Measurements from ENCODE around the gene RBBP5.

Gene RBBP5

GRCh38 chr1:205133287-205133686 lies 11.5 kb upstream of the RBBP5 start:
- no peak for FAIRE-seq
- TF ChIP-seq TAF1 (IDR thresholded peaks at IDR 0.05; ENCODE audit: low read depth, low read length), result no peak
- no peak for TF ChIP-seq POLR2A (IDR thresholded peaks at IDR 0.05; ENCODE audit: low read depth, low read length)
- no peak for TF ChIP-seq POLR2AphosphoS5 (IDR thresholded peaks at IDR 0.05; ENCODE audit: low read depth, low read length)
- TF ChIP-seq PAX5 (IDR thresholded peaks at IDR 0.05; ENCODE audit: insufficient read depth, low read length, severe bottlenecking), result no peak
- no peak for TF ChIP-seq POU2F2 (IDR thresholded peaks at IDR 0.05; ENCODE audit: low read depth, low read length)
- no peak for TF ChIP-seq SPI1 (IDR thresholded peaks at IDR 0.05; ENCODE audit: low read depth, low read length)
- no peak for DNase-seq (ENCODE audit: insufficient read length, low spot score)

DNA sequence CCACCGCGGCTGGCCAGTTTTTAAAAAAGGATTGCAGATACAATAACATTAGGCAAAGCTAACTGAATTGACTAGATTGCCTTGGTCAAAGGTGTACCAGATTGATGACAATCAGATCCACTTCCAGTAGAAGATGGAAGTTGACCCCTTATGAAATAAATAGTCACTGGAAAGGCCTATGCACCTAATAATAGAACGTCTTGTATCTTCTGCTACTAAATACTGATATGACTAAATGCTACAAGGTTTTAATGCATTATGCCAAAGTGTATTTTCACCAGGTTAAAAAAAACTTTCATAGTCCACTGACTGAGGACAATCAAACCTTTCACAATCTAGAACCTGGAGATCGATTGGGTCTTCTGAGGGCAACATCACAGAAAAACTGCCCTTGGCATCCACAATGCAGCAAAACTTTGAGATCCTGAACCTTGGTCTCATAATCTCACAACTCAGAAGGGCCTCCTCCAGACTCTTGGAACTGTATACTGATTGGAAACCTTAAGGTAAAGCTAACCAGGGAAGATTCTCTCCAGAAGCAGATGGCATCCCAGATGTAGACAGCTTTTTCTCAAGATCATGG lies 7.8 kb upstream of the RBBP5 start:
- DNase-seq (ENCODE audit: insufficient read length, low spot score) (no peak), FAIRE-seq (no peak)
- TF ChIP-seq POLR2AphosphoS5 (IDR thresholded peaks at IDR 0.05; ENCODE audit: low read depth, low read length), result no peak
- TF ChIP-seq POU2F2 (IDR thresholded peaks at IDR 0.05; ENCODE audit: low read depth, low read length), result no peak
- no peak for TF ChIP-seq POLR2A (IDR thresholded peaks at IDR 0.05; ENCODE audit: low read depth, low read length)
- TF ChIP-seq TAF1 (IDR thresholded peaks at IDR 0.05; ENCODE audit: low read depth, low read length), result no peak
- TF ChIP-seq SPI1 (IDR thresholded peaks at IDR 0.05; ENCODE audit: low read depth, low read length), result no peak
- TF ChIP-seq PAX5 (IDR thresholded peaks at IDR 0.05; ENCODE audit: insufficient read depth, low read length, severe bottlenecking), result no peak

DNA sequence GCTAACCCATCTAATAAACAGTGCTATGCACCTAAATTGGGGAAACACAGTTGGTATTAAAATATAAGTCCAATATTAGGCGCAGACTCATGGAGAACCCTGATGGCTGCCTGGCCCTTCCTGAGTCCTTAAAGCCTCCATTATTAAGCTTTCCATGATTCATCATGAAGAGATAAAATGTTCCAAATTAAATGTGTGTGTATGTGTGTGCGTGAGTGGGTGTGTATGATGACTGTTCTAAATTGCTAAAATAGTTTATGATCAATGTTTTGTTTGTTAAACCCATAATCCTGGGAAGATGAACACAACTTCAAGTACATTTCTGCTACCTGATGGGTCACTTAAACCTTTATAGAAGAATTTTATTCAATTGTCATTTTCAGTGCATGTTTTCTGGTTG lies 6.3 kb upstream of the RBBP5 start:
- FAIRE-seq (no peak), DNase-seq (ENCODE audit: insufficient read length, low spot score) (no peak)
- TF ChIP-seq PAX5 (IDR thresholded peaks at IDR 0.05; ENCODE audit: insufficient read depth, low read length, severe bottlenecking) (no peak), POLR2AphosphoS5 (IDR thresholded peaks at IDR 0.05; ENCODE audit: low read depth, low read length) (no peak), TAF1 (IDR thresholded peaks at IDR 0.05; ENCODE audit: low read depth, low read length) (no peak), POU2F2 (IDR thresholded peaks at IDR 0.05; ENCODE audit: low read depth, low read length) (no peak), SPI1 (IDR thresholded peaks at IDR 0.05; ENCODE audit: low read depth, low read length) (no peak), POLR2A (IDR thresholded peaks at IDR 0.05; ENCODE audit: low read depth, low read length) (no peak)

- TF ChIP-seq PAX5 (IDR thresholded peaks at IDR 0.05; ENCODE audit: insufficient read depth, low read length, severe bottlenecking) (no peak), POLR2A (IDR thresholded peaks at IDR 0.05; ENCODE audit: low read depth, low read length) (no peak), POLR2AphosphoS5 (IDR thresholded peaks at IDR 0.05; ENCODE audit: low read depth, low read length) (no peak), TAF1 (IDR thresholded peaks at IDR 0.05; ENCODE audit: low read depth, low read length) (no peak), SPI1 (IDR thresholded peaks at IDR 0.05; ENCODE audit: low read depth, low read length) (no peak), POU2F2 (IDR thresholded peaks at IDR 0.05; ENCODE audit: low read depth, low read length) (no peak)
- FAIRE-seq, result no peak
- no peak for DNase-seq (ENCODE audit: insufficient read length, low spot score)
These were observed 5.9 kb upstream of the RBBP5 start for GRCh38 chr1:205127646-205128045.

DNA sequence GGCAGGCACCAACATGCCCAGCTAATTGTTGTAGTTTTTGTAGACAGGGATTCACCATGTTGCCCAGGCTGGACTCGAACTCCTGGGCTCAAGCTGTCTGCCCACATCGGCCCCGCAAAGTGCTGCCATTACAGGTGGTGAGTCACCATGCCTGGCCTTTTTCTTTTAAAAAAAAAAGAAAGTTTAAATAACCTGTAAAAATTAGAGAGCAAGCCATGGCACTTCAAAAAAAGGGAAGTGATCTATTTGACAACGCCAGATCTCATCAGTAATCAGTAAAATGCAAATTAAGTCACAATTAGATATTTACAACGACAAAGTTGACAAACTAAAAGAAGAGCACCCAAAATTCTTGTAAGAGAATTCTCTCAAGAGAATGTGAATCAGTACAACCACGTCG lies 2.9 kb upstream of the RBBP5 start:
- FAIRE-seq, result no peak
- TF ChIP-seq POLR2A (IDR thresholded peaks at IDR 0.05; ENCODE audit: low read depth, low read length), result no peak
- peak; percentile 96 for TF ChIP-seq SPI1 (IDR thresholded peaks at IDR 0.05; ENCODE audit: low read depth, low read length)
- DNase-seq (ENCODE audit: insufficient read length, low spot score), result no peak

DNA sequence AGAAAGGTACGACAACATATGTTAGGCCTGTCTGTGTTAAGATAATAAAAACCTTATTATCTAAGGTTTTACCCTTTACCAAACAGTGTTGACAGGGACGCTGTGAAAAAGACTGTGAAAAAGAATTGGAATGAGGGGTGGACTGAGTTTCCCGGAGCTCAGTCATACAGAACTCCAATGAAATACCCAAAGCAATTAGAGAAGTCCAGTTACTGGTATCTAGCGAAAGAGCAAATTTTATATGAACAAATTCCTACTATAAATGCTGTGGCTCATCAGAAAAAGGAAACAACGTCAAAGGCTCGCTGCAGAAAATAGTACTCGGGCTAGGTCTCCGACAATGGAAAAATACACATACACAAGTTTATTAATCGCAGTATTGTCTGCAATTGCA lies 708 bp upstream of the RBBP5 start:
- no peak for DNase-seq (ENCODE audit: insufficient read length, low spot score)
- no peak for FAIRE-seq
- TF ChIP-seq PAX5 (IDR thresholded peaks at IDR 0.05; ENCODE audit: insufficient read depth, low read length, severe bottlenecking), result no peak
- no peak for TF ChIP-seq POLR2AphosphoS5 (IDR thresholded peaks at IDR 0.05; ENCODE audit: low read depth, low read length)
- TF ChIP-seq SPI1 (IDR thresholded peaks at IDR 0.05; ENCODE audit: low read depth, low read length), result no peak
- no peak for TF ChIP-seq POU2F2 (IDR thresholded peaks at IDR 0.05; ENCODE audit: low read depth, low read length)
- TF ChIP-seq POLR2A (IDR thresholded peaks at IDR 0.05; ENCODE audit: low read depth, low read length), result no peak
- no peak for TF ChIP-seq TAF1 (IDR thresholded peaks at IDR 0.05; ENCODE audit: low read depth, low read length)

DNA sequence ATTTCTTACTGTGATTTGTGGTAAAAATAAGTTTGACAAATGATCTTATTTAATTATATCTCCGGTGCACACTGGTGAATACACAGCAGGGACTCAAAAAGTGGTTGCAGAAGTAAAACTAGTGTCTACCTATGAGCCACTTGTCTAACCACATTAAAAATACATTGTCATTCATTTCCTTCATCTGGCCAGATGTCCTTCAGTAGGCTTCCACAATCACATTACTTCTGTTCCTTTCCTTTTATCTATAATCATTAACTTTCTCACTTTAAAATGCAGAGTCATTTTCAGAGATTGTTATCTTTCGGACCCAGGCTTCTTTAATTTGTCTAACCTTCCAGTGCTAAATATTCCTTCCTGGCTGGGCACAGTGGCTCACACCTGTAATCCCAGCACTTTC lies 3.0 kb downstream of the RBBP5 start:
- no peak for FAIRE-seq
- TF ChIP-seq POLR2A (IDR thresholded peaks at IDR 0.05; ENCODE audit: low read depth, low read length), result no peak
- DNase-seq (ENCODE audit: insufficient read length, low spot score), result no peak

GRCh38 chr1:205111354-205111753 lies 10.4 kb downstream of the RBBP5 start:
- TF ChIP-seq POU2F2 (IDR thresholded peaks at IDR 0.05; ENCODE audit: low read depth, low read length), result no peak
- TF ChIP-seq POLR2A (IDR thresholded peaks at IDR 0.05; ENCODE audit: low read depth, low read length), result no peak
- TF ChIP-seq SPI1 (IDR thresholded peaks at IDR 0.05; ENCODE audit: low read depth, low read length), result 0 out of 2 replicates have a peak, but pooled peaks have one; percentile 20
- no peak for FAIRE-seq
- DNase-seq (ENCODE audit: insufficient read length, low spot score), result no peak

DNA sequence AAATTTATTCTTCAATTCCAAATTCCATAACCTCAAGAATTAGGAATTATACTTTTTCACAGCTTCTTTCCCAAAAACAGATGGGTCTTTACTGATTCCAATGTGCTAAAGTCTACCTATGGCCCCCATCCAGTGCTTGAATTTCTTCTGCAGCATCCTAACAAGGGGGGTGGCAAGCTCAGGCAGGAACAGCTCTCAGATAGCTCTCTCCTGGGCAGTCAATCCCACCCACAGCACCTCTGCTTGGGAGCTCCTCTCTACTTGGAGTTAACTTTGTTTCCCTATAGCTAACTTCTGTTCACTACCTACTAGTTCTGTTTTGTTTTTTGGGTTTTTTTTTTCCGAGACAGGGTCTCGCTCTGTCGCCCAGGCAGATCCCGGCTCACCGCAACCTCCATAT lies 12.1 kb downstream of the RBBP5 start:
- TF ChIP-seq SPI1 (IDR thresholded peaks at IDR 0.05; ENCODE audit: low read depth, low read length) (no peak), POU2F2 (IDR thresholded peaks at IDR 0.05; ENCODE audit: low read depth, low read length) (no peak), POLR2AphosphoS5 (IDR thresholded peaks at IDR 0.05; ENCODE audit: low read depth, low read length) (no peak), POLR2A (IDR thresholded peaks at IDR 0.05; ENCODE audit: low read depth, low read length) (no peak), PAX5 (IDR thresholded peaks at IDR 0.05; ENCODE audit: insufficient read depth, low read length, severe bottlenecking) (no peak), TAF1 (IDR thresholded peaks at IDR 0.05; ENCODE audit: low read depth, low read length) (no peak)
- DNase-seq (ENCODE audit: insufficient read length, low spot score) (no peak), FAIRE-seq (no peak)

DNA sequence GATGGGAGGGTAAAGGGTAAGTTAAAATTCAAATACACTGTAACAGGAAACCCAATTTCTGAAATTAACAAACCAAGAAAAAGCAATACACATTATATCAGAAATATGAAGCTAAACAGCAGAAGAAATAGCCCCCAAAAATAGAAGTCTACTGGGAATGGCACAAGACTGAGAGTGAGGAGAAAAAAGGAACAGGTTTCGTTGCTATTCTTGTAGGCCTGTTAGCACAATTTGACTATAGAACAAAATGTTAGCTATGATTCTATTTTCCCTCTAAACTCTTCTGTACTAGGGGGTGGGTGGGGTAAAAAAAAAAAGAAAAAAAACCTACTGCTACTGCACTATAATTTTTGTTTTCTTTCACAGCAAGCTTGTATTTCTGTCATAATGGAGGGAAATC lies 12.5 kb downstream of the RBBP5 start:
- DNase-seq (ENCODE audit: insufficient read length, low spot score), result no peak
- no peak for TF ChIP-seq POLR2A (IDR thresholded peaks at IDR 0.05; ENCODE audit: low read depth, low read length)
- TF ChIP-seq PAX5 (IDR thresholded peaks at IDR 0.05; ENCODE audit: insufficient read depth, low read length, severe bottlenecking), result no peak
- TF ChIP-seq POU2F2 (IDR thresholded peaks at IDR 0.05; ENCODE audit: low read depth, low read length), result no peak
- TF ChIP-seq POLR2AphosphoS5 (IDR thresholded peaks at IDR 0.05; ENCODE audit: low read depth, low read length), result no peak
- TF ChIP-seq TAF1 (IDR thresholded peaks at IDR 0.05; ENCODE audit: low read depth, low read length), result no peak
- TF ChIP-seq SPI1 (IDR thresholded peaks at IDR 0.05; ENCODE audit: low read depth, low read length), result no peak
- FAIRE-seq, result no peak
